ENCODE measurements around the gene BMPER.
"Not testable (repeated sequence)": the region's sequence is repeated elsewhere in the genome, so short reads cannot be mapped to it uniquely, and the experiment has no call there.

The BMPER gene

DNA sequence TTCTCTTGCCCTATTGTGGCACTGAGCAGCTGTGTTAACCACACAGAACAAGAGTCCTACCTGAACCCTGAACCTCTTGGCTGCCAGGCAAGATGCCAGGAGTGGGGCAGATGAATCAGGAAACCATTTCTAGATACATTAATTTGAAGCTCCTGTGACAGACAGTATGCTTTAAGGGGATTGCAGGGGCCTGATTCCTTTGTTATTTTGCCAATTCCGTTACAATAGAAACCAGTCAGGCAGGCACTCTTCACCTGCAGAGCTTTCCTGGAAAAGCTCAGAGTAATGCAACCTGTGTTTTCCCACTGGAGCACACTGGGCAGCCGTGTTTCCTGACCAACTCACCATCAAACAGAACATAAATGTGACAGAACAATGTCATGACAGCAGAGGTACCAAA is 233.1 kb downstream of the BMPER start:
- DNase-seq (ENCODE audit: low read depth) = no peak

DNA sequence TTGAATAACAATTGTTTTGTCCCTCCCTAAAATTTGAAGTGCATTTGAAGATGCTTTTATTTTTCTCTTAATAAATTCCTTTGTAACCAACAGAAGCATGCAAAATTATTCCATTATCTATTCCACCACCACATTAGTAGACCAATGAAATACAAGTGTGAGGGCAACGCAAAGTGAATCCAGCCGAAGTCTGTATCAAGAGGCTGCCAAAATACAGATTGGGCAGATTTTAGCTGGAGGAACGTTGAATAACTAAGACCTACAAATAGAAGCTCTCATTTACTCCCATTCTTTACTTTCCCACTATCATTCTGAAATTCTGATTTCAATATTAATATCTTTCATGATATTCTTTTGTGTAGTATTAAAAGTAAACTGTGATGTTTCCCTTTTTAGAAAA is 233.7 kb downstream of the BMPER start:
- DNase-seq (ENCODE audit: low read depth) = no peak

DNA sequence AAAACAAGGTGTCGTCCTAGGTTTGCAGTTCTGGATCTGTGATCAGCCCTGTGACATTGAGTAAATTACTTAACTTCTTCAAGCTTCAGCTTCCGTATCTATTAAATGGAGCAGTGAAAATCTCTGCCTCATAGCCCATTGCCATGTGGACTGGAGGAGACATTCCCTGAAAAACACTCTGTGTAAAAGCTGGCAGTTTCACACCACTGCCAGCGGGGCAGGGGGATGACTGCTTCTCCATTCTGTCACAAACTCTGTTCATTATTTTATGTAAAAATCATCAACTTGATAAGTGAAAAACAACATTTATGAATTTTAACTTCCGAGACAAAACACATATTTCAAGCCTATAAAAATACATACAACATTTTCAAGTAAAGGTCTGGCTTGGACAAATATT is 234.7 kb downstream of the BMPER start:
- DNase-seq (ENCODE audit: low read depth) = no peak

DNA sequence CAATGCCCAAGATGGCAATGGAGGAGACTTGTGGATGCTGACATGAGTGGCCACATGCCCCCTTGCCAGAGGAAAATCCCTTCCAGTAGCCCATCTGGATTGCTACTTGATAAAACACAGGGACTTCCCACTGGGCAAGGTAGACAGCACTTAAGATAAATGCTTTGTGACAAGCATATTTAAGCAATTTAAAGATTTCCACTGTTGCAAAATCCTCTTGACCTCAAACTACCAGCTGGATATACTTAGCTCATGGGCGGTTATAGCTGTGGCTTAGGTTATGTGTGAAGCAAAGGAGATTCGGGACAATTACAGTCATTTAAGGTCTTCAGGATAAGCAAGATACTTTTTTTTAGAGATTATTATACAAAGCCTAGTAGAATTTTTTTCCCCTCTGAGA is 238.1 kb downstream of the BMPER start:
- DNase-seq (ENCODE audit: low read depth) = no peak

DNA sequence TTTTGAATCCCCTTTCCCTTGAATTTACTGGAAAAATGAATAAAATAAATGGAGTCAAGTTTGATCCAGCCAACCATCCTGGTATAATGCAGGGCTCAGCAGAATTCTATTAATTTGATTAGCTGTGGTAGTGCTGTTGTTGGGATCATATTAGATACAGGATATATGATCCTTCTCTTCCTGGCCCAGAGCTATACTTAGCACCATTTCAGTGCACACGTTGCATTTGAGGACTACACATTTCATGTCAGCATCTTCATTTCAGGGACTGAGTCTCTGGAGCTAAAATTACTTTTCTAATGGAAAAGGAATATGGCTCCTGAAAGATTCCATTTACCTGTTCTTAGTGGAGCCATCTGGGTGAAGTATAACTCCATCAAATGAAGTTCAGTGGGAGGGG is 240.3 kb downstream of the BMPER start:
- DNase-seq (ENCODE audit: low read depth) = no peak

DNA sequence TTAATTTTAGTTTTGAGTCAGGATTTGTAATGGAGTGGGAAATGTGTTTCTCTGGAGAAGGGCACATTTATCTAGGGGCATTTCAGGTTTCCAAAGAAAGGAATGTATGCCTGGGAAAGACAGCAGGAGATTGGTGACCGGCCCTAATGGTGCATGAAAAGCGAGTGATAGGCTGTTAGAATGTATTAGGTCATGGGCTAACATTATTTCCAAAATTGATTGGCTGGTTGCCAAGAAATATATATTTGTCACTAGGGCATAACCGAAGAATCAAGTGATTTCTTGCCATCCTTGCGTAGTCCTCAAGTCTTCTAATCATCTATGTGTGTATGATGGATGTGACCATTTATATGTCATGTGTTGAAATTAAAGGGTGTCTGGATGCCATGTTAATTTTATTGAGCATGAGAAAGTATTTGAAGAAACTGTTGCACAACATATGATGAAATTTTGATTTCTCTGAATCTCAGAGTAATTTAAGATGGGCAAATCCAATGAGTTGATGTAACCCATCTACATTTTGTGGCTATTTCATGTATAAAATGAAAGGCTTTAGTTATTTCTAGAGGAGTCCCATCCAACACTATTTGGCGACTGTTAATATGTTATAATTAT is 248.4 kb downstream of the BMPER start:
- no peak for DNase-seq (ENCODE audit: low read depth)

DNA sequence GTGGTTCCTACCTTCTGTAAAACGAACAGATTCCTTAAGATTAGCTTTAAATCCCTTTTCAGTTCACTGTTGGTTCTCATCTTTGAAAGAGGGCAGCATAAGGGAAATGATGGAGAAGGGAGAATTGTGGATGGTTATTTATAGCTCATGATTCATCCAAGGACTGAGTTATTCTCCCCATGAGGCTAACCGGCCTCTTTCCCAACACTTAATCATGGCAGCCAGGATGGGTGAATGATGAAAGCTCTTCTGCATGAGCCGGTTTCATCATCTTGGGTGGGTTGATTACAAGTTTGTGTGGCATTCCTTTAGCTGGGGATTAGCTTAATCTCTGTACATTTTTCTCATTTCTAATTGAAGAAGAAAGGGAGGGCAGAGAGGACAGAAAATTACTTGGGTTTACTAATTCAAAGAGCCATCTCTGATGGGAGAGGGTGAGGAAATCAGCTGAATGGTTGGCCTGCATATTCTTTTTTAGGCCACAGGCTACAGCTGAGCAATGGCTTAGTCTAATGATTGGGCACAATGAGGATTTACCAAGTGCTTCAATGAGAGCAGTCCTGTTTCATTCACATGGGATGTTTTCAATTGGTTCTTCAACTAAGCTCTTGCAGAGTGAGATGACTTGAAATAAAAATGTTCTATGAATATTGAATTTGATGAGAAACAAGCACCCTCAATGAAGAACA is 250.0 kb downstream of the BMPER start:
- no peak for DNase-seq (ENCODE audit: low read depth)

DNA sequence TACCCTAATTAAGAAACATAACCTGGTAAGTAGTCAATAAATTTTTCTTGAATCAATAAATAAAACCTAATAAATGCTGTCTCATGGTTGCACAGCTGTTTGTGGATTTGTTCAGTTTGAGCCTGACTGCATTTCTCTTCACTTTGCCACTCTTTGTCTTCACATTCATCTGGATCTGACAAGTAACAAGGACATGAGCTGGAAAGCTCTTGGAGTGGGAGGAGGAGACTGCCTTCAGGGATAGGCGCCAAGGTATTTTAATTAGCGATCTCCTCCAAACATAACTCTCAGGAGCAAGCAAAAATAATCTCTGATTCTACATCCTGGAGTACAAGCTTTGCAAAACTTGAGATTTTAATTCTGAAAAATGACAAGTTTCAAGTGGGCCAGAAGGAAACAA is 251.0 kb downstream of the BMPER start:
- no peak for DNase-seq (ENCODE audit: low read depth)

DNA sequence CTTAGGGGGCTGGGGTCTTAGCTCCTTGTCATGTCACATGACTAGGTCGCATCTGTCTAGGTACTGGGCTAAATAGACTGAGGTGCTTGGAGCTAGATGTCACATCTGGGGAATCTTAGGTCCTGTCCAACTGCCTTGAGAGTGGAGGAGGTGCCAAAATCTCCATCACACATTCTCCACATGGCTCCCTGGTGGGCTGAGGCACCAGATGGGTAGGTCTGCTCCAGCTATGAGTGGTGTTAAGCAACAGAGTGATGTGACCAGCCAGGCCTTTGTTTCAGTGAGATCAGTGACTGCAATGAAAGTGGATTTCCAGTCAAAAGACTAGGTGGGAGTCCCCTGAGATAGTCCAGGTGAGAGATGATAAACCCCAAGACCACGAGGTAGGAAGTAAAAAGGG is 251.8 kb downstream of the BMPER start:
- DNase-seq (ENCODE audit: low read depth) = no peak

DNA sequence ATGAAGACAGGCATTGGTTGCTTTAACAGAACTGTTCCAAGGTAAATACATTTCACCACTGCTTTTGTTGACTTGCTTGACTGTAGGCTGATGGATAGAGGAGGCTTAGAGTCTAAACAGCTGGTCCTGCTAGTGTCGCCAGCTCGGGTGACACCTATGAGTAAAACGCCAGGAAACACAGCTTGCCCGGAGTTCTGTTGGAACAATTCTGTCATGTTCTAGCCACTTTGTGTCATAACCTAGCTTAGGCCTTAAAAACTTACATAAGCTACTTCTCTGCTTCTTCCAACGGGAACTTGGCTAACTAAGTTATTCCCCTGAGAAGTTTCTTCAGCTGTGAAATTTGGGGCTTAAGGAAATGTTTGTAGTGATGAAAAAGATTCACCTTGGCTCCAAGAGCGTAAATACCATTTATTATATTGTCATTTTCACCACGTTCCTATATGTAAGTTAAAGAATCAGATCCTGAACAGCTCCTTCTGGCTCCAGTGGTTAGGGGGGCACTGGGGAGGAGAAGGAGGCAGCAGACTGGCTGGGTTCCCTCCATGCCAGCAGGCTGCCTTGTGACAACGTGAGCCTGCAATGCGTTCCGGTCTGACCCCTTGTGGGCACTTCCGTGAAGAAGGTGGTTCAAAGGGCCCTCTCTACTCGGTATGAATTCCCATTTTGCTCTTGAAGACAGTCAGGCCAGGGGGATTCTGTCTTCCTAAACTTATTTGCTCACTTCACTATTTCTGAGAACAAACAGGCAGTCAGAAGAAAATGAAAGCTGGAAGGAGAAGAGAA is 253.2 kb downstream of the BMPER start:
- DNase-seq (ENCODE audit: low read depth) = no peak

DNA sequence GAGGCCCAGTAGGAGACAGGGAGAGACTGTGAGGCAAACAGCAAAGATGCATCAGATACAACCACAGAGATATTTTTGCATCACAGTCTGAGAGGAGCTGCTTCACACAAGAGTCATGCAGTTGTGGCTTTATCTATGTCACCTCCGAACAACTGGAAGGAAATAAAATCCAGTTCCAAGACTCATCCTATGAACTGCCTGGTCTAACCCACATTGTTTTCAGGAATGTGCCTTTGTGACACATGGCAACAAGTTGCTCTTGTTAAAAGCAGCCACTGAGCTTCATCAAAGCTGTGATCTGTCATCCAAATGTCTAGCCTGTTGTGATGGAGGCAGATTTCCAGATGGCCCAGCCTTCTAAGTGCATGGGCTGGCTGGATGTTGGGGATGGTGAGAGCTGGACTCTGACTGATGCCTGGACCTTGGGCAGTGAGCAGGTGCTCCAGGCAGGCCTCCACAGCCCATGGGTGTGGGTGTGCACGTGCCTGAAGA is 255.0 kb downstream of the BMPER start:
- no peak for DNase-seq (ENCODE audit: low read depth)

DNA sequence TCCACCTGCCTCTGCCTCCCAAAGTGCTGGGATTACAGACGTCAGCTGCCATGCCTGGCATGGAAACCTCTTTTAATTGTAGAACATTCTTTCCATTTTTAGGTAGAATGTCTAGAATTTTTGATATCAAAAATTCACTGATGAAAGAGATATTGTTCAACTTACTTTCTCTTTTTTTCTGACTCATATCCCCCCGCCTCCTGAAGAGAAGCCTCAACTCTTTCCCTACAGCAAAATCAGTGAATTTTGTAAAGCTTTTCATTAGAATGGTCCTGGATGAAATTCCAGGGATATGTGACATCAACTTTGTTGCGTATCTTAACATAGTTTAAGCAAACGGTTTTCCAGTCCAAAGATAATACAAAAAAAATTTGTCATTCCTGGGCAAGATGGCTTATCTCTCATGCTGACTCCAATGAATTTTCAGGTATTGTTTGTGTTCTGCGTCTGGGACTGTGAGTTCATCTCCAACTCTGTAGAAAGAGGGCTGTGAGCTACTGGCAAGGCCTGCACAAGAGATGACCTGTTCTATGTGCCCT is 256.8 kb downstream of the BMPER start:
- no peak for DNase-seq (ENCODE audit: low read depth)

DNA sequence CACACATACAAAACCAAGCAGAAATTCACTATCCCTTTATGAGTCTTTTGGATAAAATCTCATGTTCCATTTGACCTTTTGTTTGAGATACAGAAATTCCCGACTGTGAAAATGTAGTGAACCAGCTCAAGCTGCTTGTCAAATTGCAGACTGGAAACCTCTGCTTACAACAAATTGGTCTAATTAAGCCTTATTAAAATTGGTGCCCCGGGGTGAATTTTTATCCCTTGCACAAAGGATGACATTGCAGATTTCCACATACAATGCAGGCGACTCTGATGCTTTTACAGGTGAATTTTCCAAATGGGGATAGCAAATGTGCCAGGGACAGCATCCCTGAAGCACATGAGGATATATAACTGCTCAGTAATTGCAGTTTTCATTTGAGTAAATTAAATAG is 257.3 kb downstream of the BMPER start:
- no peak for DNase-seq (ENCODE audit: low read depth)

DNA sequence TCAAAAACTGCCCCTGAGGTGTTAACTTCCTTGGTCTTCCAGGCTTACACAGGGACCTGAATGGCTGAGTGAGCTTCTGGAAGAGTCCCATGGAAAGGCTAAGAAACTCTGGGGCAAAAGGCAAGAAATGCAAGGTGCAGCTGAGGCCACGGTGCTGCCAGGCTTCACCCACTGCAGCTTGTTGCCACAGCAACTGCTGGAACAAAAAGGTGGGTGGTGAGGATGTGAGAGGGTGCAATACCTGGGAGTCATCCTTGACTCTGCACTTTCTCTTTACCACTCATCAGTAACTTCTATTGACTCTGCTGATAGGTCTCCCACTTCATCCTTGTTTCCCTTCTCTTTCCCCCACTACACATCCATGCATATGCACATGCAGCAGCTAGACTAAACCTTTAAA is 258.6 kb downstream of the BMPER start:
- no peak for DNase-seq (ENCODE audit: low read depth)

DNA sequence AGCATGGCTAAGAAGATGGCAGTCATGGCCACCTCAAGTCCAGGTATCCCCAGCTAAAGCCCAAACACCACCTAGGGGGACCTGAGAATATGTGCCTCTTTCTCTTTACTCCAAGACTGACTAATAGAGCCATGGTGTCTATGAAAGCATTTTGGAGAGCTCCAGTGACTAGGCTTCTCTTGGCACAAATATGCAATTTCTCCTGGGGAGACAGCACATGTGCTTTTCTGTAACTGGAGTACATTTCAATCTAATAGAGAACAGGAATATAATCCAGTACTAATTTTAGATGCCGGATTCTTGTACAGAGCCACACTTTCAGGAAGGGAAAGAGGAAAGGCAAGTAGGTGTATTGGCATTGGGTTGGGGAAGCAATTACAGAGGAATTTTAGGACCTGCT is 260.1 kb downstream of the BMPER start:
- DNase-seq (ENCODE audit: low read depth) = no peak

DNA sequence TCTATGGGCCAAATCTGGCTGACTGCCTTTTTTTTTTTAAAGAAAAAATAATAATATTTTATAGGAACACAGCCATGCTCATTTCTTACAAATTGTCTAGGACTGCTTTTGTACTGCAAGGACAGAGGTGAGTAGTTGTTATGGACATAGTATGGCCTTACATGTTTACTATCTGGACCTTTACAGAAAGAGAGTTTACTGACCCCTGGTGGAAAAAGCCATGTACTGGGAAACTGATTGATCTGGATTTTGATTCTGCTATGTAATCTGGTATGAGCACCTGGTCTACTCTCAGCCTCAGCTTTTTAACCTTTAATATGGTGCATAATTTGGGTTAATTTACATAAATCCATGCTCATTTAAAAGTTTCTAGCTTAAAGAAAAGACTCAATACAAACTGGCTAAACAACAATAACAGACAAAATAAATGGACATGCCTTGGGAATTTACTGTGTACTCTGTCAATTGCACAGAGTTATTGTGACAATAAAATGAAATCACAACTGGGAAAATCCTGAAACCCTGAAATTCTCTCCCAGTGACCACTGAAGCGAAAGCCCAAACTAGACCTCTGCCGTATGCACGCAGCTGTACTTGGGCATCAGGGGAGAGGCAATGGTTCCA is 260.7 kb downstream of the BMPER start:
- no peak for DNase-seq (ENCODE audit: low read depth)

DNA sequence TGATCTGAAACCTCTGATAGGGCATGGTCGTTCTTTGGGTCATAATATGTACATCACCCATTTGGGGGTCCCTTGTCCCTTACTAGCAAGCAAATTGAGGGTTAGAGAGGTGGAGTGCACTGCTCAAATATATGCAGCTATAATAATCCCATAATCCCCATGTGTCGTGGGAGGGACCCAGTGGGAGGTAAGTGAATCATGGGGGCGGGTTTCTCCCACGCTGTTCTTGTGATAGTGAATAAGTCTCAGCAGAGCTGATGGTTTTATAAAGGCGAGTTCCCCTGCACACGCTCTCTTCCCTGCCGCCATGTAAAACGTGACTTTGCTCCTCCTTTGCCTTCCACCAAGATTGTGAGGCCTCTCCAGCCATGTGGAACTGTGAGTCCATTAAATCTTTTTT is 262.7 kb downstream of the BMPER start:
- DNase-seq (ENCODE audit: low read depth) = no peak

DNA sequence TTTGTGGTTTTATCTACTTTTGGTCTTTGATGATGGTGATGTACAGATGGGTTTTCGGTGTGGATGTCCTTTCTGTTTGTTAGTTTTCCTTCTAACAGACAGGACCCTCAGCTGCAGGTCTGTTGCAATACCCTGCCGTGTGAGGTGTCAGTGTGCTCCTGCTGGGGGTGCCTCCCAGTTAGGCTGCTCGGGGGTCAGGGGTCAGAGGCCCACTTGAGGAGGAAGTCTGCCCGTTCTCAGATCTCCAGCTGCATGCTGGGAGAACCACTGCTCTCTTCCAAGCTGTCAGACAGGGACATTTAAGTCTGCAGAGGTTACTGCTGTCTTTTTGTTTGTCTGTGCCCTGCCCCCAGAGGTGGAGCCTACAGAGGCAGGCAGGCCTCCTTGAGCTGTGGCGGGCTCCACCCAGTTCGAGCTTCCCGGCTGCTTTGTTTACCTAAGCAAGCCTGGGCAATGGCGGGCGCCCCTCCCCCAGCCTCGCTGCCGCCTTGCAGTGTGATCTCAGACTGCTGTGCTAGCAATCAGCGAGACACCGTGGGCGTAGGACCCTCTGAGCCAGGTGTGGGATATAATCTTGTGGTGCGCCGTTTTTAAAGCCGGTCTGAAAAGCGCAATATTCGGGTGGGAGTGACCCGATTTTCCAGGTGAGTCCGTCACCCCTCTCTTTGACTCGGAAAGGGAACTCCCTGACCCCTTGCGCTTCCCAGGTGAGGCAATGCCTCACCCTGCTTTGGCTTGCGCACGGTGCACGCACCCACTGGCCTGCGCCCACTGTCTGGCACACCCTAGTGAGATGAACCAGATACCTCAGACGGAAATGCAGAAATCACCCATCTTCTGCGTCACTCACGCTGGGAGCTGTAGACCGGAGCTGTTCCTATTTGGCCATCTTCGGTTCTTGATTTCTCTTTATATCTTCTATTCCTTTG is 269.6 kb downstream of the BMPER start:
- DNase-seq (ENCODE audit: low read depth) = not testable (repeated sequence)

DNA sequence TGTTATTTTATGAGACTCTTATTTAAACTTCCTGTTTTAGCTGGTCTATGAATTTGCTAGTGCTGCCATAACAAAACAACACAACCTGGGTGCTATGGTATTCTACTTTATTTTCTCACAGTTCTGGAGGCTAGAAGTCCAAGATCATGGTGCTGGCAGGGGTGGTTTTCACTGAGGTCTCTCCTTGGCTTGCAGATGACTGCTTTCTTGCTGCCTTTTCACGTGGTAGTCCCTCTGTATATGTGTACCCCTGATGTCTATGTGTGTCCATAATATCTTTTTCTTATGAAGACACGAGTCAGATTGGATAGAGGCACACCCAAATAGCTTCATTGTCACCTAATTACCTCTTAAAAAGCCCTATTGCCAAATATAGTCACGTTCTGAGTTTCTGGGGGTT is 270.5 kb downstream of the BMPER start:
- no peak for DNase-seq (ENCODE audit: low read depth)

DNA sequence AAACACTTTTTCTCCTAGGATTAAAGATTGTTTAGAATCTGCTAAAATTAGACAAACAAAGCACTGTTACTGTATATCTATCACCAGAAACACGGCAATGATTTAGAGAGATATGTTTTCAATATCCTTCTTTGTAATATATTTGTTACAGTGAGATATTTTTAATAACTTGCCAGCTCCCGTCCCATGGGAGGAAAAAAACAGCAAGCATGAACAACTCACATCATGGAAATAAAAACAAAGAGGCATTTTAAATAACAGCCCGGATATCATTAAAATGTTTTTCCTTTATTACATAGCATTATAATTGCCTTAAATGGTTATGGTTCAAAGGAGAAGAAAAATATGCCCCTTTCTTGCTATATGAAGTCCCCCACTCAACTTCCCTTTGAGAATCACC is 272.1 kb downstream of the BMPER start:
- no peak for DNase-seq (ENCODE audit: low read depth)

DNA sequence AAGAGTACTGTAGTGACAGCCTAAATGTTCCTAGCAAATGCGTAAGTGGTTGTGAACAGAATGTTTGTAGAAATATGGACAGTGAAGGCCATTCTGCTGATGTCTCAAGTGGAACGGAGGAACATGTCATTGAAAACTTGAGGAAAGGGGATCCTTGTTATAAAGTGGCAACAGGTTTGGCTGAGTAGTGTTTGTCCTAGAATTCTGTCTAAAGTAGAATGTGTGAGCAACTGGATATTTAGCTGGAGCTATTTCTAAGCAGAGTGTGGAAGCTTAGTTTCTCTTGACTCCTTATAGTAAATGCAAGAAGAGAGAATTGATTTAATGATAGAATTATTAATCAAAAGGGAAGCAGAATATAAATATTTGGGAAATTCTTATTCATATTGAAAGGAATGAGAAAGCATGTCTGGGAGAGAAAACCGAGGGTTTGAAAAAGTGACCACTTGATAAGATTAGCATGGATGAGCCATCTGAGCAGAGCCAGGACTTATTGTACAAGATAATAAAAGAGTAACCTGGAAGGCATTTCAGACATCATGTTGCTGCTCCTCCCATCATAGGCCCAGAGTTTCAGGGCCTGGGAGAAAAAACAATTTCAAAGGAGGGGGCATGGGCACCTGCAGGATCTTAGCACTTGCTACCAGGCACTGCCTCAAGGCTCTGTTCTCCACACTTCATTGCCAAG is 276.1 kb downstream of the BMPER start:
- DNase-seq (ENCODE audit: low read depth) = no peak
